GF-D8 (cell line): ENCODE data around the gene AUH.
"Not testable (repeated sequence)": the region's sequence is repeated elsewhere in the genome, so short reads cannot be mapped to it uniquely, and the experiment has no call there.

Experiments used
- DNase-seq: peaks from one replicate; lab custom pipeline; 2025; lab: John Stamatoyannopoulos, UW

The AUH gene, protein sequence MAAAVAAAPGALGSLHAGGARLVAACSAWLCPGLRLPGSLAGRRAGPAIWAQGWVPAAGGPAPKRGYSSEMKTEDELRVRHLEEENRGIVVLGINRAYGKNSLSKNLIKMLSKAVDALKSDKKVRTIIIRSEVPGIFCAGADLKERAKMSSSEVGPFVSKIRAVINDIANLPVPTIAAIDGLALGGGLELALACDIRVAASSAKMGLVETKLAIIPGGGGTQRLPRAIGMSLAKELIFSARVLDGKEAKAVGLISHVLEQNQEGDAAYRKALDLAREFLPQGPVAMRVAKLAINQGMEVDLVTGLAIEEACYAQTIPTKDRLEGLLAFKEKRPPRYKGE

DNA sequence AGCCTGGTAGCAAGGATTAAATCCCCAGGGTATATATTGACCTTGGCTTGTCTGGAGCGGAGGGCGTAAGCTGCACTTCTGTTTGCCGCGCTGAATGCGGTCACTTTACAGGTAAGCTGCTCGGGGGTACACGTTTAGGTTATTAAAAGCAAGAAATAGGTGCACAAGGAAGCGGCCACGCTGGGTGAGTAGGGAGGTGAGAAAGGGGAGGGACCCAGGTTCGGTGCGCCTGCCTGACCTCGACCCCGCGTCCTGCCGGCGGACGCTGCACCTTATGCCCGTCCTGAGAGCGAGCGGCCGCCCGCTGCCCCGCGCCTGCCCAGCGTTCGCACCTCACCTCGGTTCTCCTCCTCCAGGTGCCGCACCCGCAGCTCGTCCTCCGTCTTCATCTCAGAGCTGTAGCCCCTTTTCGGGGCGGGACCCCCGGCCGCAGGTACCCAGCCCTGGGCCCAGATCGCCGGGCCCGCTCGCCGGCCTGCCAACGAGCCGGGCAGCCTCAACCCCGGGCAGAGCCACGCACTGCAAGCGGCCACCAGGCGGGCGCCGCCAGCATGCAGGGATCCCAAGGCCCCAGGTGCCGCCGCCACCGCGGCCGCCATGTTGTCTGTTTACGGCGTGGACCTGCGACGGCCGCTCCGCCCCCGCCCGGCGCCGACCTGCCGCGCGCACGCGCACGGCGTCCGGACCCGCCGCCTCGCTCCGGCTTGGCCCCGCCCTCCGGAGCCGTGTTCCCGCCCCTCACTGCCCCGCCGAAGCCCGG lies at the start of gene AUH:
TSS of gene AUH (minus strand) at position 628 of the 760 bp plus-strand sequence. CDS start at position 599, 29 bp downstream.
- DNase-seq, result peak; percentile 46

DNA sequence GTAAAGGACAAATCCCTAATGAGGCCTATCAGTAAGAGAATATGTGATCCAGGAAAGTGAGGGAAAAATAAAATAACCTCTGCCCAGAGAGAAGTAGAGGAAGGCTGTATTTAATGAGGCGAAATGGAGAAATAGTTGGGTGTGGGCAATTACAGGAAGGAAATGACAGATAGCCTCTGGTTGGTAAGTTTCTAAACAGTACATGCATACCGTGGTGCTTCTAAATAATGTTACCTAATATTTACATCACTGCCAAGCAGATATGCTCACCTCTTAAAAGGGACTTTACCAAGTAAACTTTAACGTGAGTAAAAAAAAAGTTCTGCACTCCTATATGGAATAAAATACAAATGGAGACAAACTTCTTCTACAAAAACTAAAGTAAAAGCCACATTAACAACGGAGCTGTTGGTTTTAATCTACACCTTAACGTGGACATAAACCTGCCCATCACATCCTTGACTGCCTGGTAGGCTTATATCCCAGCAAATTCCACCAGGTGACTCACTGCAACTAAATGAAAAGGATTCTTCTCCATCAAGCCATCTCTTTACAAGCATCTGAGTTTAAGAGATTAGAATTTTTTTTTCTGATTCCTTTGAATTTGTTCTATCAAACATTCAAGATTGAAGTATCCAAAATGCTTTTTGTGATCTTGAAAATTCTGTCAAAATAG lies 49.5 kb upstream of the AUH start:
- peak; percentile 78 for DNase-seq

DNA sequence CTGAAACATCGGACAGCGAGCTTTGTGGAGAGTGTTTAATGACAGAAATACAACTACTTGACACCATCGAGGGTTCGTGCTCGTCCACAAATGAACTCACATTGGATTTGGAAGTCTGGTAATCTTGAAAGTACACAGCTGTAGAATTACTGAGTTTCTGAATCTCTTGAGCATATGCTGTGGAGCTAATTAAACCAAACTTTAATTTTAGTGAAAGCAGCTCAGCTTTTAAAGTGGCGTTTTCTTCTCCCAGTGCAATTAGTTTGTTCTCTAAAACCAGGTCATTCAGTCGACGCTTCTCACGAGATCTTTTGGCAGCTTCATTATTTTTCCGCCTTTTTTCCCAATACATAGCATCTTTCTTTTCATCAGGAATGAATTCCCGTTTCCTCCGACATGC lies 48.4 kb upstream of the AUH start:
- DNase-seq, result no peak

DNA sequence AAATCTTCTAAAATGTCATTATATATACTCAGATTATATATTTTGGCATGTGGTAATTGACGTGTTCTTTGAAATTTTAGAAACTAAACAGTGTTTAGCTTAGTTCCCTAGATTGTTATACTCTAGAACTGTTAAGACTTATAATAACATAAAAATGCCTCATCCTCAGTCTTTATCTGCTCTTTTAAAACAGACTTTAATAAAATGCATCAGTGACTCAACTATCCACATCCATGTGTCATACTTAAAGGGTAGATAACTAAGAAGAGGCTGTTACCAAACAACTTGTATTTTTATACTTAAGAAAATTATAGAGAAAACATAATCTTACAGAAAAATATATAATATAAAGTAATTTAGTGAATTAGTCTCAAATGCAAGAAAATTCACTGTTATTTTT lies 46.8 kb upstream of the AUH start:
- DNase-seq, result no peak

DNA sequence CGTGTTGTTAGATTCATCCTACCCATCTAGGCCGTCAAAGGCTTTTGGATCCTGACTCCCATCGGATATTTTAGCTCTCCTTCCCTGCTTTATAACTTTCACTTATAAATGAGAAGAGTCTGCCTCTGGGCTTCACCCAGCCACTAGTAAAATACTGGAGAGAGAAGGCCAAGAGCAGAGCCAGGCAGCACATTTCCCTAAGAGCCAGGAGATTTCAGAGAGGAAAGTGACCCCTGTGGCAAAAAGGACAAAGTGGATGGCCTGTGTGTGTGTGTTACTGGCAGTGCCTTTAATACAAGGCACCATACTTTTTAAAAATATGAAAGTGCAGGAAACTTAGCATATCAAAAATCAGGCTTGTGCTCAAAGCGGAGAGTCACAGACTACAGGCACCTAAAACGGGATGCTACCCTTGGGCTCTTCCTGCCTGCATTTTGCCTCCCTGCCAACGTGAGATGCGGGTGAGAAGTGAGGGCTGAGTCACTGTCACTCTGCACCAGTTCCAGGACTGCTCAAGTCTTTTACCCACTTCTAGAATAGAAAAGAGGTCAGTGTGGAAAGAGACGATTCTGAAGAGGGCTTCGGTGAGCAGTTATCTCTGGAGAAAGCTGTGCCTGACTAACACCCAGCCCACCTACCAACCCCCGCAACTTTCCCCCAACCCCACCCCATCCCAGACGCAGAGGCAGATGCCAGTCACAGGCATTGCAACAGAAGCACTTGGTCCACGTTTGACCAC lies 46.0 kb upstream of the AUH start:
- DNase-seq, result no peak

DNA sequence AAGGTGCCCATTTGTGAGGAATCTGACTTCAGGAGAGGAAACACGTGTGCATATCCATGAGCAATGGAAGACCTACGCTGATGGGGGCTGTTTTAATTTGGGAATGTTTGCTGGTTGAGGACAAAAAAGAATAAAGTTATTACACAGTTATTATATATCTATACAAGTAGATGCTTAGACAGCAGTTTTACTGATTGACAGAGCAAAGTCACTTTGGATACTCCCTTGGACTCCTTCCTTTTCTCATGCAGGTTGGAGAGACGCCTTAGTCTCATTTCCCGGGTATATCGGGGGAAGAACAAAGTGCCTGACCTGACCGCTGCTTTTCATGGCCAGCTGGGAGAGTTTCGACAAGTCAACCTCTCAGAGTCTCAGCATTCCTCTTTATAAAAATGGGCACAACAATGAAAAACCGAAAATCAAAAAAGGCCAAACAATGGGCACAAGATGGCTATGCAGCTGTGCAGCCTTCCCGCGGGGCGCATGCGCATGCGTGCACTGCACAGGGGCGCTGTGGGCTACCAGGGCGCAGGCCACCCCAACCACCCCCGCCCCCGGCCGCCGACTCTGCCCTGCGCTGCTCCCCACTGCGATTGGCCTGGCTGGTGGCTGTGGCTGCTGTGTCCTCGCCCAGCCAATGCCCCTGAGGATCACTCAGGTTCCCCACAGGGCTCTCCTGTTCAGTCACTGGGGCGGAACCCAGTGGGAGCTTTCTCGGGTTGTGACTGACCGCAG lies 43.8 kb upstream of the AUH start:
- DNase-seq, result no peak

DNA sequence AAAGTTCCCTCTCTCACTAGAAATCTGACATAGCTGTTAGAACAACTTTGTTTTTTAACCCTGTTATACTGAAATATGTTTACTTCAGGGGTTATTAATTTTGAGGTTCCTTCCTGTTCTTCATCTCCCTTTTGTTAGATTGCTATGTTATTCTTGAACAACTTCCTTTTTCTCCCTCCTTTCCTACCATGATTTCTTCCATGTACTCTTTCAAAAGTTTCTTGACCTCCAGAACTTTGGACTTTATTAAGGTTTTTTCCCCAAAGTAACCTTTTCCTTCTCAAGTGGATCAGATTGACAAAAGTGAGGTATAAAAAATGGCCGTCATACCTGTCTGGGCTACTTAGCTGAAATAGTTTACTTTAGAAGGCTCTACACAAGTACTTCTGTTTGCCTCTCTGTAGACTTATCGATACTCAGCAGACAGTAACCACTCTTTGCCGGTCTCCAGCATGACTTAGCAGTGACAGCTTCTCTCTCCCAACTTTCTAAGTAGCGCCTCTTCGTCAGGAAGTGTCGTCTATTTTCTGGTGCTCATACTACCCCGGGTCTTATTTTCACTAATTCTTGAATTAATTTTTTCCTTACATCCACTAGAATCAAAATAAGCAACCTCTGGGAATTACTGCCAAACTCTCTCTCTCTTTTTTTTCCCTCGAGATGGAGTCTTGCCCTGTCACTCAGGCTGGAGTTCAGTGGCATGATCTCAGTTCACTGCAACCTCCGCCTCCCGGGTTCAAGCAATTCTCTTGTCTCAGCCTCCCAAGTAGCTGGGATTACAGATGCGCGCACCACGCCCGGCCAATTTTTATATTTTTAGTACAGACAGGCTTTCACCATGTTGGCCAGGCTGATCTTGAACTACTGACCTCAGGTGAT lies 42.2 kb upstream of the AUH start:
- no peak for DNase-seq

DNA sequence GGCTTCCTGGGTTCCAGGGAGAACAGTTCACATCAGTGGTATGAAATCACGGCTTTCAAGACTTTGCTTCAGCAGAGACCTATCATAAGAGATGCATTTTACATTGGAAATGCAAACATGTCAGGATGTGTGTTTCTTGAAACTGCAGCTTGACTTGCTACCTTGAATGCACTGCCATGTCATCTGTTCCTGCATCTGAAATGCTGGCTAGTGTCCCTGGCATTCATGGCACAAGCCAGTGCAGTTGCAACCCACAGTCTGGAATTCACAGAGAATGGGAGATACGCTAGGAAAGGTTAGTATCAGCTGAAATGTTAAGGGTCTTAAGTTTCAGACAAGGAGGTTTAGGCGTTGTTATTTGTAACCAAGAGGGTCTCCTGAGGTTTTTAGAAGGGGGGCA lies 37.2 kb upstream of the AUH start:
- DNase-seq, result no peak

DNA sequence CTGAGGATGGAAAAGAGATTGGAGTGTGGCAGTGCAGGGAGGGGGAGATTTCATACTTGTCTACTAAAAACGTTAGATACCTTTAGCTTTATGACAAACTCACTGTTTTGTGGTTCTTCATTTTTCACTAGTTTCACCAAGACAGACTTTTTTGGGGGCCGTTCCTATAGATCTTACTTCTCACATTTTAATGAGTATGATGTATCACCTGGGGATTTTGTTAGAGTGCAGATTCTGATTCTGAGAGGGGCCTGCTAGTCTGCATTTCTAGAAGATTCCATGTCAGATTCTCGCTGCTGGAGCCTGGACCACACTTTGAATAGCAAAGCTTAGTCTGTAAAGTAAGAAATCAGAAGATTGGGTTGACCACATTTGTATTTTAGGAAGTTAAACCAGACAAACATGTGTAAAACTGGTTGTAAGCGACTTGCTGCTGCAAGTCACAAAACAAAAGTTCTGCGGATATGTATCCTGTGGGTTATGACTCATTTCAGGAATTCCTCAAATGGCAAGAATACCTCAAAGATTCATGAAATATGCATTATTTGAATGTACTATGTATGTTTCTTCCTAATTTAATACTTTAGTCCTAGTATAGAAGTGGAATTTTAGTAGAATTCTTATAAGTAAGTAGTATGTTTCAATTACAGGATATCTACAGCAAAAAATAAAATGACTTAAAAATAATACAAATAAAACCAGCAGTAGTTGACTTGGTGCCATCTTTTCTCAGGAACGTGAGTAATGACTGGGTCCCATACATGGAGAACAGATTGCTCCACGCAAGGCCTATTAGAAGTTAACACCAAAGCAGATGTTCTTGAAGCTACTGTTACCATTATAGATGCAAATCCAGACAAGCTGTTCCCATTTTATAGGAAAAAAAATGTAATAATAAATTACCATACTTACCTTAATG lies 34.1 kb upstream of the AUH start:
- no peak for DNase-seq

DNA sequence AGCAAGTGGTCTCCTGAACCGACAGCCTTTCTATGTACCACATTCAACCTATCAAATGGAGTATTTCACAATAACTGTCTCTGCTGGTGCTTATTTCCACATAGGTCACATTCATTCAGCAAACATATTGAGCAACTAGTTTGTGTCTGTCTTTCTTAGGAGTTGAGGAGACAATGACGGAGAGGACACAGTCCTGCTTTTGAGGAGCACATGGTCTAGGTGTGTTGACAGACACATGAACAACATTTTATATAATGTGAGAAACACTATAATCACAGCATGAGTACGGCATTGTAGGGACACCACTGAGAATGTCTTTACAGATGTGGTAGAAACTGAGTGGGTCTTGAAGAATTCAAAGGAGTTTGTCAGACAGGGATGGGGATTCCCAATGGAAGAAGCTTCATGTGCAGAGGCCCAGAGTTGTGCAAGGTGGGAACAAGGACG lies 33.4 kb upstream of the AUH start:
- peak; percentile 67 for DNase-seq

DNA sequence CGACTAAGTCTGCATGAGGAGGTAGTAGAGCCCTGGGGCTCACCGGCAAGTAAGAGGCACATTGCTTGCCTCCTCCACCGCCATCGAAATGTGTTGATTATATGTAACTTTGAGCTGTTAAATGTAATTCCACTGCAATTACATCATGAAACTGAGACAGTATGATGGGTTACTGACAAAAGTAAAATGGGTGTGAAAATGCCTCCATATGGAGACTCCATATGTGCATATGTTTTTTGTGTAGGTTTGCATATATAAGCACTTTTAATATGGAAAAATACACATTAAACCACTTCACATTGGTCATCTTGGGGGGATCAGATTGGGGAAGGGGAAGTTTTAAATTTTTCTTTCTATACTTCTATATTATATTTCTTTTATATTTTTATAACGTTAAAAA lies 32.1 kb upstream of the AUH start:
- no peak for DNase-seq

DNA sequence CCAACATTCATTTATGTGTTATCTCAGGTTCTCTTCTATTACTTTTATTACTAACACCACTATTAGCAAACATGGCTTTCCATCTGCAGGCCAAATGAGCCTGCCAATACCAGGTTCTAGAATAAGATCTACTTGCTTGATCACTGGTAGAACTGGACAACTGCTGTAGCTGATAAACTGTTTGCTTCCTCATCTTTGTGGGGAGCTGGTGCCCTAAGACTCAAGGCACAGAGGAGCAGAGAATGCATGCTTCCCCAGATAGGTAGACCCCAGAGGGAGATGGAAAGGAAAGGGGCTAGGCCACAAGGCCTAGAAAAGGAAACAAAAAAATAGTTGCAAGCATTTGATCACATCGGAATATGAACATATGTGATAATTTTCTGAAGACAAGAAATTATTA lies 30.7 kb upstream of the AUH start:
- no peak for DNase-seq

DNA sequence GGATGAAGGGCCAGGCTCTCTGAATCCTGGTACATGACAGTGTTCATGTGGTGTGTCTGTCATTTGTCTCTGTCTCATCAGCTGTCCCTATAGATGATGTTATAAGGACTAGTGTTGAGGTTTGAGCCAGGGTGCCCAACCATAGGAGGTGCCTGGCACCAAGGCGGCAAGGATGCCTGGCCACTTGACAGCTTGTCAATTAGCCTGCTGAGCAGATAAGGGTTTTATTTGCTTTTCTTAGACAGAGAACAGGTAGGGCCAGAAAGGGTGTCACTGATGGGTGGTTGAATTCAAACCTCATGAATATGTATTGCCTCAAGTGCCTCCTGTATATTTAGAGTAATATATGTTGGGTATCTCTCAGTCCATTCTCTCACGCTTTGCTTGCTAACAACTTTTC lies 30.1 kb upstream of the AUH start:
- no peak for DNase-seq

DNA sequence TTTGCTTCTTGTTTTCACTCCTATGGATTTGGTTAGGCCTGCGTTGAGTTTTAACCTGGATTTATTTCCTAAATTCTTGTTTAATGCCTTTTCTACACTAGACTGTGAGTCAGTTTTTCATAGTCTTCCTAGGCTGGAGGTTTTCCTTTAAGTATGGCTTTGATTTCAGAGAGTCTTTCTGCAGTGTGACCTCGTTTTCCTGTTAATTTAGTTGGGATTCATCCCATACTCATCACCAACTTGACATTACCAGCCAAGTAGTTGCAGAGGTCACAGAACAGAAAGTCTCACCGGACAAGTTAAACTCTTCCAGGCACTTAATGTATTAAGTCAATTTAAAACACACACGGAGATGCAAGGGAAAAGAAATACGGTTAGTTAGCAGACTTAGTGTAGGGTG lies 29.7 kb upstream of the AUH start:
- DNase-seq, result no peak

DNA sequence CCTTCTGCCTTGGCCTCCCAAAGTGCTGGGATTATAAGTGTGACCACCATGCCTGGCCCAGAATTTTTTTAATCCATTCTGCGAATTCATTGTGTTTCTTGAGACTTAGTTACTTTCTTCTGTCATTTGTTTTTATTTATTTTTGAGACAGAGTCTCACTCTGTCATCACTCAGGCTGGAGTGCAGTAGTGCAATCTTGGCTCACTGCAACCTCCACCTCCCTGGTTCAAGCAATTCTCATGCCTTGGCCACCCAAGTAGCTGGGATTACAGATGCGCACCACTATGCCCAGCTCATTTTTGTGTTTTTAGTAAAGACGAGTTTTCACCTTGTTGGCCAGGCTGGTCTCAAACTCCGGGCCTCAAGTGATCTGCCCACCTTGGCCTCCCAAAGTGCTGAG lies 28.0 kb upstream of the AUH start:
- not testable (repeated sequence) for DNase-seq

DNA sequence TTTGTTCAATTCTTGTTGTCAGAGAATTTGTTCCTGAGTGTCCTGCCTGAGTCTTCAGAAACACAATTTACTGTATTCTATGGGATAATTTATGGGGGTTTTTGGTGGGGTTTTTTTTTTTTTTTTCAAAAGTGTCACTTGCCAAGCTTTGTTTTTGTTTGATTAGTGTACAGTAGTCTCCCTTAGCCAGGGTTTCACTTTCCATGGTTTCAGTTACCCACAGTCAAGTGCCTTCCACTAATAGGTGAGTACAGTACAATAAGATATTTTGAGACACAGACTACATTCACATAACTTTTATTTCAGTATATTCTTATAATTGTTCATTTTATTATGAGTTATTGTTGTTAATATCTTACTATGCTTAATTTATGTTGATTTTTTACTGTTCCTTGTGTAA lies 25.0 kb upstream of the AUH start:
- DNase-seq, result no peak

DNA sequence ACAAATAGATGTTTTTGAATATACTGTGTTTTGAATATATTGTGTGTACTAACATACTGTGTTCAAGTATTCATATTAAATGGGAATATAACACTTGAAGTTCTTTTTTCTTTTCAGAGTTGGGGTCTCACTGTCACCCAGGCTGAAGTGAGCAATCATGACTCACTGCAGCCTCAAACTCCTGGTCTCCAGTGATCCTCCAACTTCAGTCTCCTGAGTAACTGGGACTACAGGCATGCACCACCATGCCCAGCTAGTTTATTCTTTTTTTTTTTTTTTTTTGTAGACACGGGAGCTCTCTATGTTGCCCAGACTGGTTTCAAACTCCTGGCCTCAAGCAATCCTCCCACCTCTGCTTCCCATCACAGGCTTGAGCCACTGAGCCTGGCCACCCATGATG lies 23.2 kb upstream of the AUH start:
- no peak for DNase-seq

DNA sequence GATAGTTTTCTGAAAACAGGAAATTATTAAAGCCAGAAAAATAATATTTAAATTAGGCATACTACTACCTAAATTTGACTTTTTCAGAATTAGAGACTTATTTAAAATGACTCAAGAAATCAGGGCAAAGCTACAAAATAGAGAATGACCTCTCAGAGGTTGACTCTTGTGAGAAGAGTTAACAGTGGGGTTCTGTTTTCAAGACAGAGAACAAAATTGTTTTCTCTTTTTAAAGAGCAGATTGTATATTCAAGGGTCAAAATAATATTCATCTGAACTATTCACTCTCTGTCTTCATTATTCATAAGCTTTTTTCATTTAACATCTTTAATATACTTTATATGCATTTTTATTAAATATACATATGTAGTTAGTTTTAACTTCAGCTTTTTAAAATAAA lies 21.9 kb upstream of the AUH start:
- no peak for DNase-seq

DNA sequence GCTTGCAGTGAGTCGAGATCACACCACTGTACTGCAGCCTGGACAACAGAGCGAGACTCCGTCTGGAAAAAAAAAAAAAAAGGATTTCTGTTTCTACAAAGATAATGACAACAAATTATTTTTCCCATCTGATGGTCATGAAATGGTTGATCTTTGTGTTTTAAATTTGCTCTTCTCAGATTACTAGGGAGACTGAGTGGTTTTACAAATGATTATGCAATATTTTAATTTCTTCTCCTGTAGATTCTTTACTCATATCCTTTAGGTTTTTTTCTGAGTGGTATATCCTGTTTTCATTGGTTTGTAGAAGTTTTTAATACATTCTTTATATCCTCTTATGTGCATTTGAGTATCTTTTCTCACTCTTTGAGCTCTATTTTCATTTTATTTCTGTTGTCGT lies 20.6 kb upstream of the AUH start:
- DNase-seq, result no peak

DNA sequence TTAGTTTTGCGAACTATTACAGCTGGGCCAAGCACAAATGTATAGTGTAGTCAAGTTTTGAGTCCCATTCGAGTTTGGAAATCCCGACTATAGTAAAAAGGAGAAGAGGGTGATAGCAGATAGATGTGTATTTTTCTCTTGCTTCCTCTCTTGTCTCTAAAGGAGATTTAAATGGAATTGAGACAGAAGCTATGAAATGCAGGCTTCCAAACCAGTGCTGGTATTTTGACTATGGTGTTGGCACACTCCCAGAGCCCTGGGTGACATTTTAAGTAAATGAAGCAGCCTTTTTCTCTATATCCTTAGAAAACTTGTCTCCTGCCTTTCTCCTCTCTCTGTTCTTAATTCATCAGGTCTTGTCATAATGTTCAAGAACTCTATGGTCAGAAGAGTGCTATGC lies 17.7 kb upstream of the AUH start:
- DNase-seq, result no peak
